HG03097 (cell line): Measurements from ENCODE around the gene CASP3.
A peak's percentile ranks its signal among the peaks of the same experiment; 100 is the strongest.
"Not testable (repeated sequence)": the region's sequence is repeated elsewhere in the genome, so short reads cannot be mapped to it uniquely, and the experiment has no call there.

Source experiments
- ATAC-seq: cut with Tn5 transposase; IDR thresholded peaks from one replicate; pipeline ENCODE4 v1.9.1; 2021; ENCODE audit not compliant: unreplicated experiment, low FRiP score

Gene CASP3

DNA sequence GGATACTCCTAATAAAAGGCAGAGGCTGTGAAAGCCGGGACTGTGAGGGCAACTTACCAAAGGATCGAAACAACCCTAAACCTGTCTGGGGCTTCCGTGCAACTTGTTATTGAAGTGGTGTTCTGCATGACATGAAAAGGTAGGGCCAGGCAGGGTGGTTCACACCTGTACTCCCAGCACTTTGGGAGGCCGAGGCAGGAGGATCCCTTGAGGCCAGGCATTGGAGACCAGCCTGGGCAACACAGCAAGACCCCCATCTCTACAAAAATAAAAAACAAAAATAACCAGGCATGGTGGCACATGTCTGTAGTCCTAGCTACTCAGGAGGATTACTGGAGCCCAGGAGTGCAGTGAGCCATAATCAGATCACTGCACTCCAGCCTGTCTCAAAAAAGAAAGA is 12.3 kb downstream of the CASP3 start:
- no peak for ATAC-seq

- no peak for ATAC-seq
Measured at GRCh38 chr4:184636144-184636543, 13.1 kb downstream of the CASP3 start.

GRCh38 chr4:184635381-184635780 is 13.9 kb downstream of the CASP3 start:
- no peak for ATAC-seq

- no peak for ATAC-seq
Measured at GRCh38 chr4:184632842-184633241, 16.4 kb downstream of the CASP3 start.

DNA sequence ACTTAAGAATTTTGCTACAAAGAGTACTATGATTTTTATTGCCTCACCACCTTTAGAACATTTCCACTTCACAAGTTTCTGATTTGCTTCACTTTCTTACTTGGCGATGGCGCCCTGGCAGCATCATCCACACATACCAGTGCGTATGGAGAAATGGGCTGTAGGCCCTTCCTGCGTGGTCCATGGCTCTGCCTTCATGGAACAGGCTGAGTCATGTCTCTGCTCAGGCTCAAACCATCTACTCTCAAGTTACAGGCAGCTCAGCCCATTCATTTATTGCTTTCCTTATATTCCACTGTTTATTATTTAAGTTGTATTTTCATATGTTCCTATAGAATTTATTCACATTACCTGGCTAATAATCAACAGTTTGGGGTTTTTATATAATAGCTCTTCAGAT is 21.1 kb downstream of the CASP3 start:
- no peak for ATAC-seq

DNA sequence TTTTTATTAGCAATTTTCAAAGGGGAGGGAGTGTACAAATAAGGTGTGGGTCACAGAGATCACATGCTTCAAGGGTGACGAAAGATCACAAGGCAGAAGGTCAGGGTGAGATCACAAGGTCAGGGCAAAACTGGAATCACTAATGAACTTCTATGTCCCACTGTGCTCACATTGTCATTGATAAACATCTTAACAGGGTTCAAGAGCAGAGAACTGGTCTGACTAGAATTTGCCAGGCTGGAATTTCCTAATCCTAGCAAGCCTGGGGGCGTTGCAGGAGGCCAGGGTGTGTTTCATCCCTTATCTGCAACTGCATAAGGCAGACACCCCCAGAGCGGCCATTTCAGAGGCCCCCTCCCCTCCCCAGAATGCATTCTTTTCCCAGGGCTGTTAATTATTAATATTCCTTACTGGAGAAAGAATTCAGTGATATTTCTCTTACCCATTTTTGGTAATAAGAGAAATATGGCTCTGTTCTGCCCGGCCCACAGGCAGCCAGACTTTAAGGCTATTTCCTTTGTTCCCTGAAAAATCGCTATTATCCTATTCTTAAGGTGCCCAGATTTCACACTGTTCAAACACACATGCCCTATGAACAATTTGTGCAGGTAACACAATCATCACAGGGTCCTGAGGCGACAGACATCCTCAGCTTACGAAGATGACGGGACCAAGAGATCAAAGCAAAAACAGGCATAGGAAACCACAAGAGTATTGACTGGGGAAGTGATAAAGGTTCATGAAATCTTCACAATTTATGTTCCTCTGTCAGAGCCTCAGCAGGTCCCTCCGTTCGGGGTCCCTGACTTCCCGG is 23.3 kb downstream of the CASP3 start:
- ATAC-seq, result not testable (repeated sequence)

DNA sequence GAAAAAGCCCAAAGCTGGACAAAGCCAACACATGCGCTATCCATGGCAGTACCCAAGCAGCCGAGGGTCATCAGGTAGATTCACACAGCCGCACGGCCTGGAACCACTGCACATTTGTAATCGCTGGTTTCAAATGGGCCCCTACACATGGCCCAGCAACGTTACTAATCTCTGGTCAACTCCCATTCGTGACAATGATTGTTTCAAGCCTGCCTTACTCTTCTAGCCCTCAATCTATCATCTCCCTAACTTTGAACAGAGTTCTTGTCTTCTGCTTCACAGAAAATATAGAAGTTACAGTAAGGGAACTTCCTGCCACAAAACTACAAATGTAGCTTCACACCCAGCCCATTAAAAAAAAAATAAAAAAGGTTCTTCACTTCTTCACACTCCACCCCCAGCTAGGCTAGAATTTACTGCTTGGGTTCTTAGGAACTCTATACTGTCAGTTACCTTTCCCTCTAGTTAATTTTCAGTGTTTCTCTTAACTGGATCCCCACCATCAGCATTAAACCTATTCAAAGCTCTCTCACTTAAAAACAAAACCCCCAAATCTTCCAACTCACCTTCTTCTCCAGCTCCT is 24.2 kb downstream of the CASP3 start:
- no peak for ATAC-seq

- not testable (repeated sequence) for ATAC-seq
Measured at GRCh38 chr4:184624504-184624903, 24.7 kb downstream of the CASP3 start.

DNA sequence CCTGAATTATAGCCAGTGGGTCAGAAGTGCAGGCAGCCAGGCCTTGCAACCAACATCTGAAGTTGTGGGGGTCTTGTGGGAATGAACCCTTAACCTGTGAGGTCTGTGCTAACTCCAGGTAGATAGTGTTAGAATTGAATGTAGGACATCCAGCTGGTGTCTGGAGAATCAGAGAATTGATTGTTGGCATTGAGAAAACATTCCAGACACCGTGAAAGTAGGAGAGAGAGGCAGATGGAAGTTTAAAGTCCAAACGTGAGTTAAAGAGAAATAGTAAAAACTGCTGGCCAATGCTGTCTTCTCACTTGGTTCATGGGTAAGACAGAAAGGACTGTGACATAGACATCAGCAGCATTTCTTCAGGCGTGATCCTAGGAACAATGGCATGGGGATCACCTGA is 27.7 kb downstream of the CASP3 start:
- no peak for ATAC-seq

GRCh38 chr4:184620212-184620867 is 28.9 kb downstream of the CASP3 start:
- no peak for ATAC-seq

DNA sequence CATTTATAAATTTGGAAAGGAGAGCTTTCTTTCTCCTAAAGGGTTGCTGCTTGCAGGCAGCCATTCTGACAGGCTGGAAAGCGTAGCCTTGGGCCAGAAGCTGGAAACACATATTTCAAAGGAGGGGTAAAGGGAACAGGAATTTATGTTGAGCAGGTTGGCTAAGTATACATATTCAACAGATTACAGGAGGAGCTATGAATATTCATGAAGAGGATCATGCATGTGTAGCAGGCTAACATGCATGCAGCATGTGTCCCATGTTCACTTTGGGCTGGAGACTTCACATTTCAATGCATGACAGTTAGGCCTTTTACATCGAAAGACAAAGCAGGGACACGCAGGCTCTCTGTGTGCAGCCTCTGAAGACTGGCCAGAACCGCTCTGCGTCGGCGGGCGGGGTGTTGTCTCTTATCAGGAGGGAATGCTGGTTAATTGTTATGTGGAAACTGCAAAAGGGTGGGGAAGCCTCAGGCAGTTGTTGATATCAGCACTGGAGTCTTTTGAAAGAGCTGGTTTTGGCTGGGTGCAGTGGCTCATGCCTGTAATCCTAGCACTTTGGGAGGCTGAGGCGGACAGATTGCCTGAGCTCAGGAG is 31.5 kb downstream of the CASP3 start:
- ATAC-seq, result no peak

DNA sequence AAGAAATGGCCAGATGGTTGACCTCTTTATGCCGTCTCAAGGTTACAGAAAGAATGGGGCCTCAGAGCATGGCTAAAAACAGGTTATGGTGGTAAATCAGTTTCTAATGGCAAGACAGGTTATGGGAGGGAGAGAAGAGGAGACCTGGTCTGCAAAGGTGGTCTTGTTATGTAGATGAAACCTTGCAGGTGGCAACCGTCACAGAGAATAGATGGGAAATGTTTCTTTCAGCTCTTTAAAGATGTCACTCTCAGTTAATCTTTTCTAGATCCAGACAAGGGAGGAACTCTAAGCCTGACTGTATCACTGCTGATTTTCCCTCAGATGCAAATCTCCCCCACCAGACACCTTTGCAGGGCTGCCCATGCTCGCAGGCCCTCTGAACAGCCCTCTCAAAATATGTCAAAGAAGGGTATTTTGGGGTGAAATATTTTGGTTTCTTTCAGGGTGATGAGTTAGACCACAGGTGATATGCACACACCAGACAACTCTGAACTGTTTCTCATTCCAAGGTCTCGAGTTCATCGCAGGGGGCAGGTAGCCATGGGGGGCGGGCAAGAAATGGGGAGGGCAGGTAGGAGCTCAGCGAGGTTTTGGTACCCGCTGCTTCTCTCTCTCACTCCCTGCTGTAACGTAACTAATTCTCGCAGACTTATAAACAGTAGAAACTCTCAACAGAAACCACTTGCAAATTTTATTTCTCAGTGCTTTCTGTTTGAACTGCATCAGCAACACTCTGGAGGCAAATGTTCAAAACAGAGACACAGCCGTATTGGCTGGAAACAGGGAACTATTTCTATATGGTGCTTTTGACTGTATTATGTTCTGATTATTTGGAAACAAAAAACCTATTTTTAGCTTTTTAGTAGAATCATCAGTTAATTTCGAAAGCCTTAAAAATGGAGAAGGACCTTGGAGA is 32.4 kb downstream of the CASP3 start:
- peak; percentile 54 for ATAC-seq

GRCh38 chr4:184616168-184616567 is 33.1 kb downstream of the CASP3 start:
- not testable (repeated sequence) for ATAC-seq

DNA sequence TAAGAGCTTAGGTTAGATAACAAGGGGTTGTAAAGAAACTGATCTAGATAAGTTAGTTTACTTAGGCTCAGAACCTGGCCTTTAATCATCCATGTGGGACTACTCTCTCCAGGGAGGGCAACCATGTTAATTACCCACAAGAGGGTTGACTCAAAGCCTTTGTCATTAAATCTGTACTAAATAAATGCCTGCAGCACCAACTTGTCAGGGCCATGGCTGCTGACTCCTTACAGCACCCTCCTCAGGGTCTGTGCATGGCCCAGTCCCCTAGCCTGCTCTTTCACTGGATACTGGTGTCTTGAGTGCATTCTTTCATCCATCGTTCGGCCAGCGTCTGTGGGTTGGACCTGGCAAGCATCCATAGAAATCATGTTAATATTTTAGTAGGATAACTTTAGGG is 34.7 kb downstream of the CASP3 start:
- ATAC-seq, result no peak

GRCh38 chr4:184613405-184613804 is 35.8 kb downstream of the CASP3 start:
- ATAC-seq, result no peak

GRCh38 chr4:184612074-184612473 is 37.2 kb downstream of the CASP3 start:
- ATAC-seq, result no peak

GRCh38 chr4:184607429-184607828 is 41.8 kb downstream of the CASP3 start:
- ATAC-seq, result not testable (repeated sequence)

DNA sequence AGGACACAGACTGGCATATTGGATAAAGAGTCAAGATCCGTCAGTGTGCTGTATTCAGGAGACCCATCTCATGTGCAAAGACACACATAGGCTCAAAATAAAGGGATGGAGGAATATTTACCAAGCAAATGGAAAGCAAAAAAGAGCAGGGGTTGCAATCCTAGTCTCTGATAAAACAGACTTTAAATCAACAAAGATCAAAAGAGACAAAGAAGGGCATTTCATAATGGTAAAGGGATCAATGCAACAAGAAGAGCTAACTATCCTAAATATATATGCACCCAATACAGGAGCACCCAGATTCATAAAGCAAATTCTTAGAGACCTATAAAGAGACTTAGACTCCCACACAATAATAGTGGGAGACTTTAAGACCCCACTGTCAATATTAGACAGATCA is 46.4 kb downstream of the CASP3 start:
- not testable (repeated sequence) for ATAC-seq

GRCh38 chr4:184600982-184601381 is 48.3 kb downstream of the CASP3 start:
- ATAC-seq, result not testable (repeated sequence)

DNA sequence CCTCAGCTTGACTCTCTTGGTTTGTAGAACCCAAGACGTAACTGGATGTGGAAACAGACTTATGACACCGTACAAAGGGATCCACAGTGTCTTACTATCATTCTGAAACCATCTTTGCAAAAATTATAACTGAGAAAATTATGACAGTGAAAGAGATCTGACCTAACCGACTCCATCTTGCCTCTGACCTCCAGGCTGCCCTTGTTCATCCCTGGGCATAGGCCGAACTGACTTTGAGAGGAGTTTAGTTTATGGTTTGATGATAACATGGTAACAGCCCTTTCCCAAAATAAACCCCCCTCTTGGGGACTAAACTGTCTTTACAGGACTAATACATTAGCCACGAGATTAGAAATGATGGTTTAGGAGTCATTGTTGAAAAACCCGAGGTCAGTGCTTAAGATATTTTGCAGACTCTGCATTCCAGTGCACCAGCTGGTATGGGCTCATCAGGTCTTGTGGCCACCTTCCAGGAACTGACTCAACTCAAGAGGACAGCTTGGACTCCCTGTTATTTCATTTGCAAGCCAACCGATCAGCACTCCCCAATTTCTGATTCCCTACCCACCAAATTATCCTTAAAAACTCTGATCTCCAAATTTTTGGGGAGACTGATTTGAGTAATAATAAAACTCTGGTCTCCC is 49.6 kb downstream of the CASP3 start:
- no peak for ATAC-seq
